ENCODE results near the gene OR2G2.

GRCh38 chr1:247562198-247562597 is 26.0 kb upstream of the OR2G2 start:
- TF ChIP-seq CTCF (IDR thresholded peaks at IDR 0.05; ENCODE audit: insufficient read depth, low read length, poor library complexity, severe bottlenecking) (no peak), EZH2phosphoT487 (conservative IDR thresholded peaks at IDR 0.05; ENCODE audit: low read length) (no peak)
